Thyroid gland (tissue), 4 donors: ENCODE data around the gene LMBR1. TPM values are rescaled to one million over a fixed set of nuclear protein-coding genes. Genes with fewer than 3 reads are reported as not detected.
"Not testable (repeated sequence)": the region's sequence is repeated elsewhere in the genome, so short reads cannot be mapped to it uniquely, and the experiment has no call there.

ENCODE experiments used
- DNase-seq, 2 donors: peaks; one replicate each; pipeline ENCODE4 v3.0.0-alpha.2; 2019
- H3K27ac ChIP-seq, 3 donors: fragments of 200-600 bp; sonication (generic); 1 replicate in 2 of 3; 2 replicates in 1 of 3; pipeline ENCODE4 v1.5.1; 2016 to 2019; ENCODE audit warnings: mild to moderate bottlenecking in 1 of 3, moderate library complexity in 1 of 3
- H3K27me3 ChIP-seq: fragments of 200-600 bp; sonication (generic); one replicate; pipeline ENCODE4 v1.5.1; 2019
- H3K36me3 ChIP-seq, 2 donors: fragments of 200-600 bp; sonication (generic); one replicate each; pipeline ENCODE4 v1.5.1; 2016 to 2019
- H3K4me1 ChIP-seq, 2 donors: fragments of 200-600 bp; sonication (generic); one replicate each; pipeline ENCODE4 v1.5.1; 2017 to 2019
- H3K4me3 ChIP-seq, 3 donors: fragments of 200-600 bp; sonication (generic); replicated peaks in 1 of 3; 1 replicate in 2 of 3; 2 replicates in 1 of 3; pipeline ENCODE4 v1.5.1; 2016; ENCODE audit warnings: mild to moderate bottlenecking in 1 of 3
- H3K9me3 ChIP-seq: fragments of 200-600 bp; sonication (generic); one replicate; pipeline ENCODE4 v1.5.1; 2017
- POLR2A ChIP-seq, 2 donors: fragments of 450-650 bp; IDR thresholded peaks; one replicate each; pipeline ENCODE4 v1.6.1; 2017; ENCODE audit warnings: antibody characterized with exemption in 2 of 2, mild to moderate bottlenecking in 2 of 2, moderate library complexity in 1 of 2
- WGBS, 2 donors: methylation state at CpG; one replicate each; pipeline ENCODE4 v1.1.5; 2017; 5-methylcytosine and 5-hydroxymethylcytosine counted together
- intact Hi-C: fragments of 100-400 bp; cut with DNase I; formaldehyde crosslinking; loops from one replicate; pipeline ENCODE4 v1.15.1; 2023
- total RNA-seq, 4 donors: library from RNA; depleted of rRNA; stranded (reverse); fragments of >200 nt; gene quantifications; one replicate each; pipeline ENCODE4 v1.2.3, GENCODE V29; 2016
- TF ChIP-seq, protein P1 (sequence below), 6 experiments: fragments of 200-600 bp in 3 of 6; fragments of 450-650 bp in 3 of 6; sonication (generic) in 3 of 6; IDR thresholded peaks; one replicate each; pipeline ENCODE4 v1.5.1; 2016 to 2019; ENCODE audit warnings: antibody characterized with exemption in 6 of 6, mild to moderate bottlenecking in 2 of 6, inconsistent platforms in 1 of 6, moderate library complexity in 1 of 6

LMBR1 gene
- total RNA-seq, 4 donors from 2014 or later, result 73.9 to 205 (median 113) TPM

DNA sequence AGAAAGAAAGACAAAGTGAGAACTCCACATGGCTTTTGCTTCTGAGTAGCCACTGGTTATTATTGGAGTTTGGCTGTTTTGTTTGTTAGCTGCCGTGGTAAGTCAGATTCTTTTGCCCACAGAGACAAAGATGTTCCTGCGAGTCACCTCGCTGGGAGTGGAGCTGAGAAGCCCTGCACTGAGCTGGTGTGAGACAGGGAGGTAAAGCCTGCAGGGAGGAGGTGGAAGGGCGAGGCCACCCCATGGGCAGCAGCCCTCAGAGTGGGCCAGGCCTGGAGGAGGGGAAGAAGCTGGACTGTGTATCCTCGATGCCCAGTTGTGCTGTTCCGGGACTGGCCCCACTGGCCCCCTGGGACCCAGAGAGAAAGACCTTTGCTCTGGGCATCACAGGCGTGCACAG lies 42.3 kb upstream of the LMBR1 start:
- WGBS, 2 donors, result 82 to 83% methylated on average over 7 of the region's 7 CpGs
- Histone ChIP-seq H3K9me3 (no peaks in the 10 kb centered on the region), H3K4me1 (no peaks in the 10 kb centered on the region), H3K27ac (no peak overlapping the region), H3K4me3 (no peak overlapping the region), H3K27me3 (no peaks in the 10 kb centered on the region), H3K36me3 (no peaks in the 10 kb centered on the region)
- TF ChIP-seq POLR2A (IDR thresholded peaks at IDR 0.05), result no peak
- TF ChIP-seq, protein P1, sequence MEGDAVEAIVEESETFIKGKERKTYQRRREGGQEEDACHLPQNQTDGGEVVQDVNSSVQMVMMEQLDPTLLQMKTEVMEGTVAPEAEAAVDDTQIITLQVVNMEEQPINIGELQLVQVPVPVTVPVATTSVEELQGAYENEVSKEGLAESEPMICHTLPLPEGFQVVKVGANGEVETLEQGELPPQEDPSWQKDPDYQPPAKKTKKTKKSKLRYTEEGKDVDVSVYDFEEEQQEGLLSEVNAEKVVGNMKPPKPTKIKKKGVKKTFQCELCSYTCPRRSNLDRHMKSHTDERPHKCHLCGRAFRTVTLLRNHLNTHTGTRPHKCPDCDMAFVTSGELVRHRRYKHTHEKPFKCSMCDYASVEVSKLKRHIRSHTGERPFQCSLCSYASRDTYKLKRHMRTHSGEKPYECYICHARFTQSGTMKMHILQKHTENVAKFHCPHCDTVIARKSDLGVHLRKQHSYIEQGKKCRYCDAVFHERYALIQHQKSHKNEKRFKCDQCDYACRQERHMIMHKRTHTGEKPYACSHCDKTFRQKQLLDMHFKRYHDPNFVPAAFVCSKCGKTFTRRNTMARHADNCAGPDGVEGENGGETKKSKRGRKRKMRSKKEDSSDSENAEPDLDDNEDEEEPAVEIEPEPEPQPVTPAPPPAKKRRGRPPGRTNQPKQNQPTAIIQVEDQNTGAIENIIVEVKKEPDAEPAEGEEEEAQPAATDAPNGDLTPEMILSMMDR (IDR thresholded peaks at IDR 0.05), result no peak
- intact Hi-C loops, result no loop called here
- DNase-seq, result no peak

DNA sequence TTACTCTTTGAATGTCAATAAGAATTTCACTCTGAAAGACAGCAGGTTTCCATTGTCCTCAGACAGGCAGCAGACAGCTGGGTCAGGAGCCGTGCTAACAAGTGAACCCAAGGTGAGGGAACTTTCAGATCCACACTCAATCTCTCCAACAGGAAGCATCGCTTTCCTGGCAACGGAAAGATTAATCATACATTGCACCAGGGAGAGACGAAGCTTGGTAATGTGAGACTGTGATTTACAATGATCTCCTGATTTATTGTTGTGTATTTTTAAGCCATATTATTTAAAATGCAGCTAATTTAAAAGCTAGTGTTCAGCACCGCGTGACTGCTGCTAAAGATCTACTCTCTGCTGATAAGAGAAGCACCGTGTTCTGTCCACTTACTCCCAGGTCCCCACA lies 39.0 kb upstream of the LMBR1 start:
- H3K4me3 ChIP-seq, result no peak overlapping the region
- H3K36me3 ChIP-seq, result no peaks in the 10 kb centered on the region
- H3K9me3 ChIP-seq, result no peaks in the 10 kb centered on the region
- no peak for DNase-seq
- H3K27ac ChIP-seq, result no peak overlapping the region
- WGBS, 2 donors, result 30 to 36% methylated on average over 7 of the region's 7 CpGs
- H3K4me1 ChIP-seq, result no peaks in the 10 kb centered on the region
- H3K27me3 ChIP-seq, result no peaks in the 10 kb centered on the region
- intact Hi-C loops, result no loop called here
- TF ChIP-seq POLR2A (IDR thresholded peaks at IDR 0.05), result no peak
- TF ChIP-seq, protein P1 (IDR thresholded peaks at IDR 0.05), result no peak

DNA sequence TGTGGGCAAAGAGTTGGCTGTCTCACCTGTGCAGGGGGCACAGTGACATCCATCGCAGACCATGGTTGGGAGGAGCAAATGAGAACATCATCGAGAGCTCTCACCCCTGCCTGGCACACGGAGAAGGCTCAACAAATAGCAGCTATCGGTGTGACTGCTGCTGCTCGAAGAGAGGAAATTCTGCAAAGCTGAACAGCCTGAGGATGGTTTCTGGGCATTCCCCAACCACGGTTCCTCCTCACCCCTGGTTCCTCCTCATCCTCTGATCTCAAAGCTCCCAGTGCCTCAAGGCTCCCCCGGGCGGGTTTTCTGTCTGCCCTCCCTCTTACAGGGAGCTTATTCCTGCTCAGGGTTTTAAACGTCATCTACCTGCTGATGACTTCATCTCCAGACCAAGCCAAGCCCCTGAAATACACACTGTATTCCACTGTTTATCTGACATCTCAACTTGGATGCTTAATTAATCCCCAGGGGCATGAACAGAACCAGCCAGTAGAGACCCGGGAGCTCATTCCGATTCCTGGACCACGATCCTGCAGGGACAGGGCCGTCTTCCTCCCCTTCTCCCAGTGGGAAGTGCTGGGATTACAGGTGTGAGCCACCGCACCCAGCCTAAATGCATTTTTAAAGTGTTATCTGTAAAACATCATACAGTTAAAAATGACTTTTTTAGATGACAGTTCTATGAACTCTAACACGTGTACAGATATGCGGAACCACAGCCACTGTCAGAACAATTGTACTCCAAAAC lies 37.0 kb upstream of the LMBR1 start:
- no peaks in the 10 kb centered on the region for H3K9me3 ChIP-seq
- no peak for TF ChIP-seq POLR2A (IDR thresholded peaks at IDR 0.05)
- DNase-seq, result no peak
- no peak overlapping the region for H3K4me3 ChIP-seq
- no peaks in the 10 kb centered on the region for H3K4me1 ChIP-seq
- intact Hi-C loops, result no loop called here
- H3K36me3 ChIP-seq, result no peaks in the 10 kb centered on the region
- H3K27me3 ChIP-seq, result no peaks in the 10 kb centered on the region
- WGBS, 2 donors, result 65 to 80% methylated on average over 16 of the region's 16 CpGs
- H3K27ac ChIP-seq, result no peak overlapping the region

DNA sequence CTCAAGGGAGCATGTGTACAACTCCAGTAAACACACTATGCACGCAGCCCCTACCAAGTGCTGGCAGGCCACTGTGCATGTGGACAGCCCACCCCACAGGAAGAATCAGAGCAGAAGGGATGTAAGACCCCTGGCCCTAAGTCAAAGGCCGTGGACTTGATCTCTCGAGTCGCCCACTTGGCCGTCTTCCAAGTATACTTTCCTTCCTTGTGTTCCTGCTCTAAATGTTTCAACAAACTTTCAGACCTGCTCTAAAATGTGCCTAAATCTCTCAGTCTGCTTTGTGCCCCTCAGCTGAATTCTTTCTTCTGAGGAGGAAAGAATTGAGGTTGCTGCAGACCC lies 35.4 kb upstream of the LMBR1 start:
- Histone ChIP-seq H3K9me3 (no peaks in the 10 kb centered on the region), H3K27me3 (no peaks in the 10 kb centered on the region), H3K27ac (no peak overlapping the region), H3K4me3 (no peak overlapping the region), H3K4me1 (no peaks in the 10 kb centered on the region), H3K36me3 (no peaks in the 10 kb centered on the region)
- TF ChIP-seq, protein P1 (IDR thresholded peaks at IDR 0.05), result no peak
- TF ChIP-seq POLR2A (IDR thresholded peaks at IDR 0.05), result no peak
- no peak for DNase-seq
- 21 to 32% methylated on average over 5 of the region's 5 CpGs for WGBS, 2 donors
- intact Hi-C loops, result no loop called here

DNA sequence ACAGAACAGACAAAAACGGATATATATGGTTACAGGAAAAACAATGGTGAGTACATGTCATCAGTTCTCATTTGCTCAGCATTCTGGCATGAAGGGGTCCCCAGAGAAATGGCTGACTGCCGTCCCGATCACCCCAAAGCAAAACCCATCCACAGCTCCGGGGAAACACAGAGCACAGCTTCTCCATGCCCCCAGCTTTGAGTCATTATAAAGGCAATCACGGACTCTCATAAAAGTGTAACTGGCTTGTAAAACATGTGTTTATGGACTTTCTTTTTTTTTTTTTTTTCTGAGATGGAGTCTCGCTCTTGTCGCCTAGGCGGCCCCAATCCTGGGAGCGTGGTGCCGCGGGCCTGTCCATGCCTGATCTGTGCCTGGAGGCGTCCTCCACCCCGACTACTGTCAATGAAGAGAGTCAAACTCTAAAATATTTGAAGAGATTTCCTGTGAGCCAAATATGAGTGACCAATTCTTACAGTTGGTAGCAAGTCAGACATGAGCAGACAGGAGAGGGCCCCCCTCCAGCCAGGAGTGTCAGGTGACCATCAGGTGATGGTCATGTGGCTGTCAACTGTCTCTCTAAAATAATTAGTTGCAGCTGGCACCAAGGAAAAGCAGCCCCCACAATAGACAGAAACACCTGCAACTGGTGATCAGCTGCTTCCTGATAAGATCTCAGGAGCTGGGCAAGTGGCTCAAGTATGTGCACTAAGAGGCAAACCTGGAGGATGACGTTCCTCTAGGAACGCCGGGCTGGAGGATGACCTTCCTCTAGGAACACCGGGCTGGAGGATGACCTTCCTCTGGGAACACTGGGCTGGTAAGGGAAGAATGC lies 34.8 kb upstream of the LMBR1 start:
- Histone ChIP-seq H3K4me3 (no peak overlapping the region), H3K27me3 (no peaks in the 10 kb centered on the region), H3K36me3 (no peaks in the 10 kb centered on the region), H3K27ac (no peak overlapping the region), H3K9me3 (no peaks in the 10 kb centered on the region), H3K4me1 (no peaks in the 10 kb centered on the region)
- TF ChIP-seq, protein P1 (IDR thresholded peaks at IDR 0.05), result no peak
- no peak for TF ChIP-seq POLR2A (IDR thresholded peaks at IDR 0.05)
- intact Hi-C loops, result no loop called here
- whole genome bisulfite sequencing, 2 donors, result 69 to 70% methylated on average over 17 of the region's 17 CpGs
- DNase-seq, result no peak

DNA sequence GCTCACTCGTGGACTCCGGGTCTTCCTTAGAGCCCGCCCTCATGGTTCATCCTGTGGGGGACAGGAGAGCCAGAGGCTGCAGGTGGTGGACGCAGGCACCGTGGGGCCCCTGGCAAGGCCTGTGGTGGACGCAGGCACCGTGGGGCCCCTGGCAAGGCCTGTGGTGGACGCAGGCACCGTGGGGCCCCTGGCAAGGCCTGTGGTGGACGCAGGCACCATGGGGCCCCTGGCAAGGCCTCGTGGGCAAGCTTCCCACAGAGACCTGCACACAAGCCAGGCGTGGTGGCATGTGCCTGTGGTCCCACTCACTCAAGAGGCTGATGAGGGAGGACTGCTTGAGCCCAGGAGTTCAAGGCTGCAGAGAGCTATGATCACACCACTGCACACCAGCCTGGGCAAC lies 32.8 kb upstream of the LMBR1 start:
- H3K4me3 ChIP-seq, intact Hi-C loops: not testable (repeated sequence)

DNA sequence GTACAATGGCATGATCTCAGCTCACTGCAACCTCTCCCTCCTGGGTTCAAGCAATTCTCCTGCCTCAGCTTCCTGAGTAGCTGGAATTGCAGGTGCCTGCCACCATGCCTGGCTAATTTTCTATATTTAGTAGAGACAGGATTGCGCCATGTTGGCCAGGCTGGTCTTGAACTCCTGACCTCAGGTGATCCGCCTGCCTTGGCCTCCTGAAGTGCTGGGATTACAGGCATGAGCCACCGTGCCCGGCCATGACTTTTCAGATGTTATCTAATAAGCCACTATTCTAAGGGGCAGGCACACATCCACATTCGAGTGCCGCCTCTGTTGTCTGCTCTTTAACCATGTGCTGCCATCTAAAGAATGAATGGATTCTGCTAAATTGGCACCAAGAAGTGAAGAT lies 29.3 kb upstream of the LMBR1 start:
- H3K4me3 ChIP-seq, H3K27ac ChIP-seq, H3K9me3 ChIP-seq, H3K27me3 ChIP-seq, DNase-seq, H3K36me3 ChIP-seq, H3K4me1 ChIP-seq, intact Hi-C loops: not testable (repeated sequence)
- 66 to 88% methylated on average over 6 of the region's 6 CpGs for WGBS, 2 donors

More for the DNA sequence above, 32.8 kb upstream of the LMBR1 start:
- H3K27ac ChIP-seq, H3K36me3 ChIP-seq, H3K27me3 ChIP-seq, H3K9me3 ChIP-seq, H3K4me1 ChIP-seq, DNase-seq: not testable (repeated sequence)
- 89 to 90% methylated on average over 4 of the region's 12 CpGs for WGBS, 2 donors

DNA sequence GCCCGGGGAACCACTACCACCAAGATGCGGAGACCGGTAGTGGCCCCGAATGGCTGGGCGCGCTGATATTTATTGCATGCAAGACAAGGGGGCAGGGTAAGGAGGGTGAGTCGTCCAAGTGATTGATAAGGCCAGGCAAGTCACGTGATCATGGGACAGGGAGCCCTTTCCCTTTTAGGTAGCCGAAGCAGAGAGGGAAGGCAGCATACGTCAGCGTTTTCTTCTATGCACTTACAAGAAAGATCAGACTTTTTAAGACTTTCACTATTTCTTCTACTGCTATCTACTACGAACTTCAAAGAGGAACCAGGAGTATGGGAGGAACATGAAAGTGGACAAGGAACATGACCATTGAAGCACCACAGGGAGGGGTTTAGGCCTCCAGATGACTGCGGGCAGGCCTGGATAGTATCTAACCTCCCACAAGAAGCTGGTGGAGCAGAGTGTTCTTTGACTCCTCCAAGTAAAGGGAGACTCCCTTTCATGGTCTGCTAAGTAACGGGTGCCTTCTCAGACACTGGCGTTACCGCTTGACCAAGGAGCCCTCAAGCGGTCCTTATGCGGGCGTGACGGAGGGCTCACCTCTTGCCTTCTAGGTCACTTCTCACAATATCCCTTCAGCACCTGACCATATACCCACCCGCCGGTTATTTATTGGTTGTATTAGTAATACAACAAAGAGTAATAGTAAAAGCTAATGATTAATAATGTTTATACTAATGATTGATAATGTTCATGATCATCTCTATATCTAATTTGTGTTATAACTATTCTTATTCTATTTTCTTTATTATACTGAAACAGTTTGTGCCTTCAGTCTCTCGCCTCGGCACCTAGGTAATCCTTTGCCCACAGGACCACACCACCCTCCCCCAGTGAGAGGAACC lies 27.7 kb upstream of the LMBR1 start:
- H3K27ac ChIP-seq, H3K4me1 ChIP-seq, intact Hi-C loops, H3K9me3 ChIP-seq, DNase-seq, H3K36me3 ChIP-seq, H3K27me3 ChIP-seq, H3K4me3 ChIP-seq: not testable (repeated sequence)
- WGBS, 2 donors, result 84 to 89% methylated on average over 24 of the region's 24 CpGs
